Neuronal stem cell (in vitro differentiated cells): Measurements from ENCODE around the gene CD22.

Source experiments
- DNase-seq: peaks from one replicate; pipeline ENCODE4 v3.0.0-alpha.2; 2013; ENCODE audit warnings: low spot score
- H2AFZ ChIP-seq: one replicate; pipeline ENCODE4 v1.6.1; 2013; ENCODE audit warnings: mild to moderate bottlenecking, low read length, inconsistent platforms
- H2AK5ac ChIP-seq: 2 replicates; pipeline ENCODE4 v1.6.1; 2013; ENCODE audit warnings: low read depth, mild to moderate bottlenecking, inconsistent platforms, low read length, moderate library complexity, mixed read lengths
- H2BK120ac ChIP-seq: 2 replicates; pipeline ENCODE4 v1.6.1; 2013; ENCODE audit warnings: low read depth, mild to moderate bottlenecking, inconsistent platforms, low read length, moderate library complexity, mixed read lengths
- H2BK12ac ChIP-seq: one replicate; pipeline ENCODE4 v1.6.1; 2013; ENCODE audit warnings: low read length, inconsistent platforms
- H2BK15ac ChIP-seq: 2 replicates; pipeline ENCODE4 v1.6.1; 2013; ENCODE audit warnings: mild to moderate bottlenecking, low read length, inconsistent platforms, mixed read lengths
- H2BK5ac ChIP-seq: one replicate; pipeline ENCODE4 v1.6.1; 2013; ENCODE audit warnings: inconsistent platforms, mild to moderate bottlenecking, low read length, moderate library complexity
- H3K14ac ChIP-seq: one replicate; pipeline ENCODE4 v1.6.1; 2013; ENCODE audit warnings: low read length, inconsistent platforms
- H3K18ac ChIP-seq: 2 replicates; pipeline ENCODE4 v1.6.1; 2013; ENCODE audit warnings: low read length, inconsistent platforms
- H3K23ac ChIP-seq: 2 replicates; pipeline ENCODE4 v1.6.1; 2013; ENCODE audit warnings: low read depth, mild to moderate bottlenecking, mixed read lengths, low read length, inconsistent platforms; ENCODE audit not compliant: poor library complexity
- H3K27ac ChIP-seq: replicated peaks from 3 replicates; pipeline ENCODE4 v1.5.1; 2013; ENCODE audit warnings: low read length, inconsistent platforms
- H3K27me3 ChIP-seq, 3 experiments: 2 replicates each; pipeline ENCODE4 v1.6.1; 2013; ENCODE audit warnings: low read length in 3 of 3, mild to moderate bottlenecking in 2 of 3, inconsistent platforms in 1 of 3, low read depth in 1 of 3, mixed read lengths in 1 of 3, moderate library complexity in 1 of 3; ENCODE audit not compliant: control insufficient read depth in 3 of 3, insufficient read depth in 3 of 3
- H3K36me3 ChIP-seq, 2 donors: replicated peaks in 1 of 2; 2 replicates each; pipeline ENCODE4 v1.6.1; 2013; ENCODE audit warnings: low read length in 2 of 2; ENCODE audit not compliant: control insufficient read depth in 2 of 2, insufficient read depth in 2 of 2
- H3K4ac ChIP-seq: 2 replicates; pipeline ENCODE4 v1.6.1; 2013; ENCODE audit warnings: inconsistent platforms, mild to moderate bottlenecking, low read length, moderate library complexity
- H3K4me1 ChIP-seq, 2 donors: 1 replicate in 1 of 2; 2 replicates in 1 of 2; pipeline ENCODE4 v1.6.1; 2013; ENCODE audit warnings: low read length in 2 of 2, low read depth in 1 of 2; ENCODE audit not compliant: control insufficient read depth in 2 of 2, insufficient read depth in 1 of 2
- H3K4me2 ChIP-seq: one replicate; pipeline ENCODE4 v1.6.1; 2013; ENCODE audit warnings: mild to moderate bottlenecking, low read length, inconsistent platforms; ENCODE audit not compliant: insufficient read depth, poor library complexity, severe bottlenecking
- H3K4me3 ChIP-seq, 2 donors: 2 replicates each; pipeline ENCODE4 v1.5.1; 2013; ENCODE audit warnings: low read length in 2 of 2, mild to moderate bottlenecking in 2 of 2, inconsistent platforms in 1 of 2, moderate library complexity in 1 of 2
- H3K79me1 ChIP-seq: one replicate; pipeline ENCODE4 v1.6.1; 2013; ENCODE audit warnings: low read depth, mild to moderate bottlenecking, inconsistent platforms, low read length, moderate library complexity
- H3K9ac ChIP-seq: one replicate; pipeline ENCODE4 v1.6.1; 2013; ENCODE audit warnings: mild to moderate bottlenecking, low read depth, low read length, inconsistent platforms; ENCODE audit not compliant: poor library complexity
- H3K9me3 ChIP-seq, 2 donors: replicated peaks in 1 of 2; 2 replicates each; pipeline versions ENCODE3 to v1.6.1; 2013; ENCODE audit warnings: low read length in 2 of 2, mild to moderate bottlenecking in 2 of 2, inconsistent platforms in 1 of 2, low read depth in 1 of 2, mixed read lengths in 1 of 2, moderate library complexity in 1 of 2; ENCODE audit not compliant: control insufficient read depth in 2 of 2, insufficient read depth in 1 of 2
- H4K8ac ChIP-seq: one replicate; pipeline ENCODE4 v1.6.1; 2013; ENCODE audit warnings: low read depth, mild to moderate bottlenecking, inconsistent platforms, low read length, moderate library complexity
- H4K91ac ChIP-seq: one replicate; pipeline ENCODE4 v1.6.1; 2013; ENCODE audit warnings: low read length, low read depth, mild to moderate bottlenecking, inconsistent platforms; ENCODE audit not compliant: poor library complexity
- WGBS, 2 donors: extraction: QIAGEN DNeasy Blood & Tissue Kit; methylation state at CpG; one replicate each; pipeline ENCODE4 v1.1.7; 2013; ENCODE audit warnings: missing lambda C conversion rate in 2 of 2, mixed read lengths in 1 of 2; ENCODE audit not compliant: insufficient read length in 2 of 2, insufficient replicate concordance in 1 of 2; ENCODE audit errors: extremely low coverage in 2 of 2; 5-methylcytosine and 5-hydroxymethylcytosine counted together

The CD22 gene

GRCh38 chr19:35392742-35393715, 64.0 kb downstream of the CD22 start:
- Histone ChIP-seq H2BK5ac (no peak overlapping the region), H3K18ac (no peak overlapping the region), H2AK5ac (no peak overlapping the region), H3K23ac (no peak overlapping the region), H4K91ac (no peak overlapping the region), H4K8ac (no peak overlapping the region), H3K27me3 (no peaks in the 10 kb centered on the region), H2BK120ac (no peak overlapping the region), H2AFZ (no peak overlapping the region), H3K14ac (no peak overlapping the region), H3K36me3 (no peaks in the 10 kb centered on the region), H2BK15ac (no peak overlapping the region), H3K9me3 (peaks cover 0 to 6% of the 10 kb centered on the region in 2 donors), H3K27ac (no peak overlapping the region), H2BK12ac (no peak overlapping the region), H3K4me1 (no peaks in the 10 kb centered on the region), H3K79me1 (no peaks in the 10 kb centered on the region), H3K4me3 (no peak overlapping the region), H3K4ac (no peak overlapping the region), H3K9ac (no peak overlapping the region), H3K4me2 (no peak overlapping the region)
- DNase-seq, result no peak
- no CpG with 5 or more reads among the region's 5 CpGs for WGBS, 2 donors

GRCh38 chr19:35395382-35396199, 66.6 kb downstream of the CD22 start:
- Histone ChIP-seq H3K27me3 (no peaks in the 10 kb centered on the region), H3K4ac (no peak overlapping the region), H3K36me3 (no peaks in the 10 kb centered on the region), H4K91ac (no peak overlapping the region), H3K9ac (no peak overlapping the region), H3K27ac (no peak overlapping the region), H3K4me3 (no peak overlapping the region), H3K79me1 (no peaks in the 10 kb centered on the region), H2AK5ac (no peak overlapping the region), H3K23ac (no peak overlapping the region), H3K4me1 (no peaks in the 10 kb centered on the region), H3K18ac (peak overlapping the region; percentile 48), H2BK120ac (no peak overlapping the region), H3K4me2 (no peak overlapping the region), H2BK12ac (no peak overlapping the region), H3K14ac (peak overlapping the region; percentile 38), H2BK15ac (no peak overlapping the region), H3K9me3 (peaks cover 0 to 5% of the 10 kb centered on the region in 2 donors), H2AFZ (peak overlapping the region; percentile 64), H2BK5ac (no peak overlapping the region), H4K8ac (no peak overlapping the region)
- no CpG with 5 or more reads among the region's 19 CpGs for WGBS, 2 donors
- no peak for DNase-seq

GRCh38 chr19:35396240-35396885, 67.4 kb downstream of the CD22 start:
- Histone ChIP-seq H3K18ac (no peak overlapping the region), H2BK5ac (no peak overlapping the region), H3K27ac (no peak overlapping the region), H3K14ac (no peak overlapping the region), H3K4ac (no peak overlapping the region), H2AFZ (no peak overlapping the region), H3K79me1 (no peaks in the 10 kb centered on the region), H3K23ac (no peak overlapping the region), H2BK12ac (no peak overlapping the region), H2AK5ac (no peak overlapping the region), H3K9me3 (peaks cover 0 to 5% of the 10 kb centered on the region in 2 donors), H3K4me1 (no peaks in the 10 kb centered on the region), H3K4me2 (no peak overlapping the region), H4K8ac (no peak overlapping the region), H3K36me3 (no peaks in the 10 kb centered on the region), H2BK15ac (no peak overlapping the region), H4K91ac (no peak overlapping the region), H3K4me3 (no peak overlapping the region), H3K9ac (no peak overlapping the region), H3K27me3 (no peaks in the 10 kb centered on the region), H2BK120ac (no peak overlapping the region)
- DNase-seq, result no peak
- WGBS, 2 donors, result no CpG with 5 or more reads among the region's 14 CpGs
